ENCODE measurements around the gene HAPSTR1. TPM values are rescaled to one million over a fixed set of nuclear protein-coding genes. Genes with fewer than 3 reads are reported as not detected.

HAPSTR1 gene
- total and polyA plus RNA-seq, 2 donors (not counting 3 experiments of a cell fraction or from before 2014, with no cell fraction given), result 15.7 to 63.7 TPM

DNA sequence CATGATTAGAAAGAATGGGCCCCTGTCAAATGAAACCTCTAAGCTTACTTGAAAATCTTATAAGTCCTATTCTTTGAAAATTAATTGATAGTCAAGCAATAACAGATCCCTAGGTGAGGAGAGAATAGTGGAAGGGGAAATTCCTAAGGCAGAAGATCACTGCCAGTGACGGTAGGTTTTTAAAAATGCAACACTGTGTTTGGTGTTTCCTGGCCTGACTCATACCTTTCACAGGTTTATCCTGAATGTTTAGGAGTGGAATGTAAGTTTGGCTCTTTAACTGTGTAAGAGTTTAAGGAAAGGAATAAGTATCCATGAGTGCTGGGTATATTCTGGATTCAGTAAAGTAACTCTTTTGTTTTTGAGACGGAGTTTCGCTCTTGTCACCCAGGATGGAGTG is 23.8 kb downstream of the HAPSTR1 start:
- H3K9me3 ChIP-seq (replicated peaks; ENCODE audit: control insufficient read depth, insufficient read depth, low read length), result no peaks in the 10 kb centered on the region
- H3K9me1 ChIP-seq (replicated peaks; ENCODE audit: control insufficient read depth, extremely low read depth, insufficient read depth, low read length), result no peaks in the 10 kb centered on the region
- H3K79me2 ChIP-seq (ENCODE audit: control insufficient read depth, insufficient read depth, low read length), result peaks cover 98% of the 10 kb centered on the region
- no peak overlapping the region for H2AFZ ChIP-seq (ENCODE audit: low read depth, low read length)
- dilution Hi-C loops (cut with MboI; ENCODE audit: extremely low pct_ligation_motif_present, low sequenced_read_pairs), result no loop called here
- H3K27ac ChIP-seq (ENCODE audit: insufficient read depth, low read depth, low read length), result peak overlapping the region; percentile 34
- FAIRE-seq, result no peak
- H3K4me1 ChIP-seq (ENCODE audit: control insufficient read depth, extremely low read depth, insufficient read depth, low read length), result peaks cover 35% of the 10 kb centered on the region
- POLR2A ChIA-PET, result interaction anchor here (0.6 kb wide), 1 partner anchor 260 kb away, joined by 4 read pairs; no protein-coding TSS in a partner anchor
- intact Hi-C loops (cut with micrococcal nuclease), result no loop called here
- no peaks in the 10 kb centered on the region for H3K27me3 ChIP-seq (ENCODE audit: control insufficient read depth in 2 of 2, insufficient read depth in 2 of 2, low read length in 2 of 2)
- DNase-seq (ENCODE audit: low read depth, low spot score), result no peak
- TF ChIP-seq, protein P1, sequence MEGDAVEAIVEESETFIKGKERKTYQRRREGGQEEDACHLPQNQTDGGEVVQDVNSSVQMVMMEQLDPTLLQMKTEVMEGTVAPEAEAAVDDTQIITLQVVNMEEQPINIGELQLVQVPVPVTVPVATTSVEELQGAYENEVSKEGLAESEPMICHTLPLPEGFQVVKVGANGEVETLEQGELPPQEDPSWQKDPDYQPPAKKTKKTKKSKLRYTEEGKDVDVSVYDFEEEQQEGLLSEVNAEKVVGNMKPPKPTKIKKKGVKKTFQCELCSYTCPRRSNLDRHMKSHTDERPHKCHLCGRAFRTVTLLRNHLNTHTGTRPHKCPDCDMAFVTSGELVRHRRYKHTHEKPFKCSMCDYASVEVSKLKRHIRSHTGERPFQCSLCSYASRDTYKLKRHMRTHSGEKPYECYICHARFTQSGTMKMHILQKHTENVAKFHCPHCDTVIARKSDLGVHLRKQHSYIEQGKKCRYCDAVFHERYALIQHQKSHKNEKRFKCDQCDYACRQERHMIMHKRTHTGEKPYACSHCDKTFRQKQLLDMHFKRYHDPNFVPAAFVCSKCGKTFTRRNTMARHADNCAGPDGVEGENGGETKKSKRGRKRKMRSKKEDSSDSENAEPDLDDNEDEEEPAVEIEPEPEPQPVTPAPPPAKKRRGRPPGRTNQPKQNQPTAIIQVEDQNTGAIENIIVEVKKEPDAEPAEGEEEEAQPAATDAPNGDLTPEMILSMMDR (IDR thresholded peaks at IDR 0.05; ENCODE audit: extremely low read depth in 1 of 2, insufficient read depth in 1 of 2, low read depth in 1 of 2, low read length in 2 of 2), result no peak
- TF ChIP-seq POLR2AphosphoS5 (IDR thresholded peaks at IDR 0.05; ENCODE audit: insufficient read depth, low read depth, low read length) (peak; percentile 23), JUN (IDR thresholded peaks at IDR 0.05; ENCODE audit: borderline replicate concordance, insufficient read depth, insufficient read length, low read depth) (peak; percentile 23), EZH2 (IDR thresholded peaks at IDR 0.05; ENCODE audit: borderline replicate concordance, low read depth, low read length, severe bottlenecking) (no peak)
- no peak overlapping the region for H3K4me2 ChIP-seq (ENCODE audit: insufficient read depth, low read length)
- CTCF ChIA-PET, result no interaction called here
- no peak overlapping the region for H3K4me3 ChIP-seq (replicated peaks in 1 of 3; ENCODE audit: insufficient read depth in 1 of 3, low read depth in 1 of 3, low read length in 3 of 3)
- H4K20me1 ChIP-seq (replicated peaks; ENCODE audit: control insufficient read depth, extremely low read depth, insufficient read depth, low read length), result peaks cover 19% of the 10 kb centered on the region
- H3K36me3 ChIP-seq (ENCODE audit: control insufficient read depth in 2 of 2, extremely low read depth in 1 of 2, insufficient read depth in 2 of 2, low read length in 2 of 2), result peaks cover 5 to 19% of the 10 kb centered on the region in 2 experiments
- BruUV-seq (replicated peaks), result no TSS peak
- no peak overlapping the region for H3K9ac ChIP-seq (replicated peaks; ENCODE audit: extremely low read depth, insufficient read depth, low read length)

DNA sequence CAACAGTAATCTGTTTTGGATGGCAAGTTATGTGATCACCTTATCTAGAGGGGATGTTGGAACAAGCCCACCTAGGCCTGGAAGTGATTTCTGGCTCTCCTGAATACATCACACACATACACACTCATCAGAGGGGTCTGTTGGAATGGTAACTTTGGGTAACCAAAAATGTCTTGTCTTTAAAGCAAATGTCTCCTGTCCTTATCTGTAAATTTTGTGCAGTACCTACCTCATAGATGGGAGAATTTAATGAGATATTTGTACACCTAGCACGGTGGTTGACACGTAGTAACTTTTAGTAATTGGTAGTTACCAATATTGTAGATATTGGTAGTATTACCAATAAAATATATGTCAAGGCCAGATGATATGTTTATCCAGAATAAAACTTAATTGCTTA is 24.7 kb downstream of the HAPSTR1 start:
- H3K4me1 ChIP-seq (ENCODE audit: control insufficient read depth, extremely low read depth, insufficient read depth, low read length), result peaks cover 26% of the 10 kb centered on the region
- POLR2A ChIA-PET, result no interaction called here

More for the DNA sequence above, 24.7 kb downstream of the HAPSTR1 start:
- no TSS peak for BruUV-seq (replicated peaks)
- DNase-seq (ENCODE audit: low read depth, low spot score) (no peak), FAIRE-seq (no peak)
- Histone ChIP-seq H2AFZ (ENCODE audit: low read depth, low read length) (no peak overlapping the region), H3K4me2 (ENCODE audit: insufficient read depth, low read length) (no peak overlapping the region), H3K79me2 (ENCODE audit: control insufficient read depth, insufficient read depth, low read length) (peaks cover 91% of the 10 kb centered on the region), H3K4me3 (replicated peaks in 1 of 3; ENCODE audit: insufficient read depth in 1 of 3, low read depth in 1 of 3, low read length in 3 of 3) (no peak overlapping the region), H4K20me1 (replicated peaks; ENCODE audit: control insufficient read depth, extremely low read depth, insufficient read depth, low read length) (peaks cover 16% of the 10 kb centered on the region), H3K27me3 (ENCODE audit: control insufficient read depth in 2 of 2, insufficient read depth in 2 of 2, low read length in 2 of 2) (no peaks in the 10 kb centered on the region), H3K9me1 (replicated peaks; ENCODE audit: control insufficient read depth, extremely low read depth, insufficient read depth, low read length) (no peaks in the 10 kb centered on the region), H3K9ac (replicated peaks; ENCODE audit: extremely low read depth, insufficient read depth, low read length) (no peak overlapping the region), H3K9me3 (replicated peaks; ENCODE audit: control insufficient read depth, insufficient read depth, low read length) (no peaks in the 10 kb centered on the region), H3K27ac (ENCODE audit: insufficient read depth, low read depth, low read length) (no peak overlapping the region), H3K36me3 (ENCODE audit: control insufficient read depth in 2 of 2, extremely low read depth in 1 of 2, insufficient read depth in 2 of 2, low read length in 2 of 2) (peaks cover 5 to 17% of the 10 kb centered on the region in 2 experiments)
- intact Hi-C loops (cut with micrococcal nuclease) (no loop called here), dilution Hi-C loops (cut with MboI; ENCODE audit: extremely low pct_ligation_motif_present, low sequenced_read_pairs) (no loop called here)
- TF ChIP-seq FOS (IDR thresholded peaks at IDR 0.05; ENCODE audit: borderline replicate concordance, insufficient read depth, low read length) (no peak), EZH2 (IDR thresholded peaks at IDR 0.05; ENCODE audit: borderline replicate concordance, low read depth, low read length, severe bottlenecking) (no peak), POLR2AphosphoS5 (IDR thresholded peaks at IDR 0.05; ENCODE audit: insufficient read depth, low read depth, low read length) (no peak), JUN (IDR thresholded peaks at IDR 0.05; ENCODE audit: borderline replicate concordance, insufficient read depth, insufficient read length, low read depth) (no peak), POLR2A (IDR thresholded peaks at IDR 0.05; ENCODE audit: low read depth, low read length) (no peak)
- TF ChIP-seq, protein P2, sequence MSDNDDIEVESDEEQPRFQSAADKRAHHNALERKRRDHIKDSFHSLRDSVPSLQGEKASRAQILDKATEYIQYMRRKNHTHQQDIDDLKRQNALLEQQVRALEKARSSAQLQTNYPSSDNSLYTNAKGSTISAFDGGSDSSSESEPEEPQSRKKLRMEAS (IDR thresholded peaks at IDR 0.05; ENCODE audit: insufficient read depth, insufficient read length), result no peak
- TF ChIP-seq, protein P1 (IDR thresholded peaks at IDR 0.05; ENCODE audit: extremely low read depth in 1 of 2, insufficient read depth in 1 of 2, low read depth in 1 of 2, low read length in 2 of 2), result no peak
- CTCF ChIA-PET, result no interaction called here
